ENCODE data around the gene CNDP1. TPM values are rescaled to one million over a fixed set of nuclear protein-coding genes. Genes with fewer than 3 reads are reported as not detected.

The CNDP1 gene
- polyA plus RNA-seq, 1 of the 3 experiments (the other 2 are of a cell fraction) = not detected

GRCh38 chr18:74541703-74542555 is 7.6 kb downstream of the CNDP1 start:
- Histone ChIP-seq H4K20me1 (ENCODE audit: insufficient read depth) (no peaks in the 10 kb centered on the region), H3K9me2 (no peaks in the 10 kb centered on the region), H3K4me1 (ENCODE audit: control insufficient read depth in 1 of 2, insufficient read depth in 2 of 2, low read depth in 1 of 2, low read length in 1 of 2) (no peaks in the 10 kb centered on the region), H2AFZ (ENCODE audit: low read depth) (no peak overlapping the region), H3K4me2 (no peak overlapping the region), H3K9ac (no peak overlapping the region), H3K79me2 (ENCODE audit: insufficient read depth) (no peaks in the 10 kb centered on the region), H3K27me3 (ENCODE audit: insufficient read depth) (peaks cover 32% of the 10 kb centered on the region; the same call in 1 of the 2 replicates), H3K9me3 (no peaks in the 10 kb centered on the region), H3K27ac (ENCODE audit: low read depth in 2 of 2, low read length in 1 of 2) (no peak overlapping the region), H3K4me3 (ENCODE audit: low read depth in 2 of 2, low read length in 1 of 2) (no peak overlapping the region), H3F3A (replicated peaks; ENCODE audit: insufficient read depth) (no peaks in the 10 kb centered on the region), H3K36me3 (replicated peaks in 1 of 2; ENCODE audit: control insufficient read depth in 1 of 2, insufficient read depth in 2 of 2, low read length in 1 of 2) (no peaks in the 10 kb centered on the region)
- POLR2A ChIA-PET = no interaction called here
- CTCF ChIA-PET = interaction anchor here (0.9 to 2.2 kb wide), 2 partner anchors 10 to 12 kb away, joined by 3 to 16 read pairs; no protein-coding TSS in a partner anchor
- no peak for DNase-seq
- 12% methylated on average over 9 of the region's 15 CpGs for WGBS (ENCODE audit: low lambda C conversion rate)
- no peak for TF ChIP-seq TEAD4 (IDR thresholded peaks at IDR 0.05; ENCODE audit: borderline replicate concordance, insufficient read depth)
- TF ChIP-seq RXRA (IDR thresholded peaks at IDR 0.05; ENCODE audit: borderline replicate concordance, low read depth) = no peak
- TF ChIP-seq, protein P1, sequence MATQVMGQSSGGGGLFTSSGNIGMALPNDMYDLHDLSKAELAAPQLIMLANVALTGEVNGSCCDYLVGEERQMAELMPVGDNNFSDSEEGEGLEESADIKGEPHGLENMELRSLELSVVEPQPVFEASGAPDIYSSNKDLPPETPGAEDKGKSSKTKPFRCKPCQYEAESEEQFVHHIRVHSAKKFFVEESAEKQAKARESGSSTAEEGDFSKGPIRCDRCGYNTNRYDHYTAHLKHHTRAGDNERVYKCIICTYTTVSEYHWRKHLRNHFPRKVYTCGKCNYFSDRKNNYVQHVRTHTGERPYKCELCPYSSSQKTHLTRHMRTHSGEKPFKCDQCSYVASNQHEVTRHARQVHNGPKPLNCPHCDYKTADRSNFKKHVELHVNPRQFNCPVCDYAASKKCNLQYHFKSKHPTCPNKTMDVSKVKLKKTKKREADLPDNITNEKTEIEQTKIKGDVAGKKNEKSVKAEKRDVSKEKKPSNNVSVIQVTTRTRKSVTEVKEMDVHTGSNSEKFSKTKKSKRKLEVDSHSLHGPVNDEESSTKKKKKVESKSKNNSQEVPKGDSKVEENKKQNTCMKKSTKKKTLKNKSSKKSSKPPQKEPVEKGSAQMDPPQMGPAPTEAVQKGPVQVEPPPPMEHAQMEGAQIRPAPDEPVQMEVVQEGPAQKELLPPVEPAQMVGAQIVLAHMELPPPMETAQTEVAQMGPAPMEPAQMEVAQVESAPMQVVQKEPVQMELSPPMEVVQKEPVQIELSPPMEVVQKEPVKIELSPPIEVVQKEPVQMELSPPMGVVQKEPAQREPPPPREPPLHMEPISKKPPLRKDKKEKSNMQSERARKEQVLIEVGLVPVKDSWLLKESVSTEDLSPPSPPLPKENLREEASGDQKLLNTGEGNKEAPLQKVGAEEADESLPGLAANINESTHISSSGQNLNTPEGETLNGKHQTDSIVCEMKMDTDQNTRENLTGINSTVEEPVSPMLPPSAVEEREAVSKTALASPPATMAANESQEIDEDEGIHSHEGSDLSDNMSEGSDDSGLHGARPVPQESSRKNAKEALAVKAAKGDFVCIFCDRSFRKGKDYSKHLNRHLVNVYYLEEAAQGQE (IDR thresholded peaks at IDR 0.05; ENCODE audit: low read depth, low read length) = no peak
- no peak for TF ChIP-seq RCOR1 (IDR thresholded peaks at IDR 0.05; ENCODE audit: low read length)
- TF ChIP-seq TAF1 (IDR thresholded peaks at IDR 0.05; ENCODE audit: borderline replicate concordance, low read depth, low read length) = no peak
- no peak for TF ChIP-seq RAD21 (IDR thresholded peaks at IDR 0.05; ENCODE audit: low read length)
- TF ChIP-seq JUND (IDR thresholded peaks at IDR 0.05) = no peak
- no peak for TF ChIP-seq SIN3A (IDR thresholded peaks at IDR 0.05; ENCODE audit: borderline replicate concordance, low read depth, low read length)
- TF ChIP-seq EZH2phosphoT487 (IDR thresholded peaks at IDR 0.05; ENCODE audit: borderline replicate concordance, low read depth) = no peak
- TF ChIP-seq CHD2 (IDR thresholded peaks at IDR 0.05; ENCODE audit: low read length, partially characterized antibody) = no peak
- TF ChIP-seq ZBTB33 (IDR thresholded peaks at IDR 0.05; ENCODE audit: borderline replicate concordance, low read depth) = no peak
- TF ChIP-seq, protein P2, sequence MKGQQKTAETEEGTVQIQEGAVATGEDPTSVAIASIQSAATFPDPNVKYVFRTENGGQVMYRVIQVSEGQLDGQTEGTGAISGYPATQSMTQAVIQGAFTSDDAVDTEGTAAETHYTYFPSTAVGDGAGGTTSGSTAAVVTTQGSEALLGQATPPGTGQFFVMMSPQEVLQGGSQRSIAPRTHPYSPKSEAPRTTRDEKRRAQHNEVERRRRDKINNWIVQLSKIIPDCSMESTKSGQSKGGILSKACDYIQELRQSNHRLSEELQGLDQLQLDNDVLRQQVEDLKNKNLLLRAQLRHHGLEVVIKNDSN (IDR thresholded peaks at IDR 0.05; ENCODE audit: borderline replicate concordance, low read depth) = no peak
- no peak for TF ChIP-seq YY1 (IDR thresholded peaks at IDR 0.05; ENCODE audit: low read depth)
- no peak for TF ChIP-seq GATA2 (CRISPR knock-in tag; IDR thresholded peaks at IDR 0.05)
- TF ChIP-seq MEF2A (IDR thresholded peaks at IDR 0.05; ENCODE audit: borderline replicate concordance, low read depth) = no peak
- TF ChIP-seq NFIC (IDR thresholded peaks at IDR 0.05; ENCODE audit: borderline replicate concordance) = no peak
- TF ChIP-seq, protein P3, sequence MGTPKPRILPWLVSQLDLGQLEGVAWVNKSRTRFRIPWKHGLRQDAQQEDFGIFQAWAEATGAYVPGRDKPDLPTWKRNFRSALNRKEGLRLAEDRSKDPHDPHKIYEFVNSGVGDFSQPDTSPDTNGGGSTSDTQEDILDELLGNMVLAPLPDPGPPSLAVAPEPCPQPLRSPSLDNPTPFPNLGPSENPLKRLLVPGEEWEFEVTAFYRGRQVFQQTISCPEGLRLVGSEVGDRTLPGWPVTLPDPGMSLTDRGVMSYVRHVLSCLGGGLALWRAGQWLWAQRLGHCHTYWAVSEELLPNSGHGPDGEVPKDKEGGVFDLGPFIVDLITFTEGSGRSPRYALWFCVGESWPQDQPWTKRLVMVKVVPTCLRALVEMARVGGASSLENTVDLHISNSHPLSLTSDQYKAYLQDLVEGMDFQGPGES (IDR thresholded peaks at IDR 0.05; ENCODE audit: low read depth, low read length) = no peak
- TF ChIP-seq EP300 (IDR thresholded peaks at IDR 0.05; ENCODE audit: borderline replicate concordance in 1 of 2, low read depth in 1 of 2, low read length in 1 of 2) = no peak
- no peak for TF ChIP-seq TCF12 (IDR thresholded peaks at IDR 0.05)
